WTC11 (cell line): Measurements from ENCODE around the gene KIRREL2. TPM values are rescaled to one million over a fixed set of nuclear protein-coding genes. Genes with fewer than 3 reads are reported as not detected.
A peak's percentile ranks its signal among the peaks of the same experiment; 100 is the strongest.

ENCODE experiments used
- ATAC-seq: fragments of 200-7000 bp; cut with Tn5 transposase; 2 replicates; pipeline ENCODE4 v1.10.0; 2021; ENCODE audit warnings: mild to moderate bottlenecking, moderate library complexity
- CTCF ChIA-PET: fragments of 300-600 bp; sonication (Branson Sonifier 250); formaldehyde crosslinking; loops from one replicate; lab custom pipeline; 2021; ENCODE audit warnings: antibody characterized with exemption; lab: Charles Lee
- POLR2A ChIA-PET: fragments of 350-600 bp; sonication (Branson Sonifier 250); formaldehyde crosslinking; loops from one replicate; lab custom pipeline; 2021; ENCODE audit warnings: antibody characterized with exemption; lab: Charles Lee
- DNase-seq: peaks from one replicate; pipeline ENCODE4 v3.0.0; 2021; ENCODE audit warnings: low spot score
- H3K27ac Mint-ChIP-seq: 2 replicates; pipeline ENCODE4 v1.8.0; 2021; ENCODE audit warnings: mixed read lengths
- H3K27me3 Mint-ChIP-seq: 2 replicates; pipeline ENCODE4 v1.8.0; 2021; ENCODE audit warnings: low read depth, mild to moderate bottlenecking, moderate library complexity, mixed read lengths
- H3K36me3 Mint-ChIP-seq: 2 replicates; pipeline ENCODE4 v1.8.0; 2021; ENCODE audit warnings: mixed read lengths
- H3K4me1 Mint-ChIP-seq: 2 replicates; pipeline ENCODE4 v1.8.0; 2022; ENCODE audit warnings: mixed read lengths
- H3K4me3 Mint-ChIP-seq: 2 replicates; pipeline ENCODE4 v1.8.0; 2021; ENCODE audit warnings: mild to moderate bottlenecking, moderate library complexity, mixed read lengths
- H3K9me3 Mint-ChIP-seq: 2 replicates; pipeline ENCODE4 v1.8.0; 2021; ENCODE audit warnings: mixed read lengths
- CTCF ChIP-seq: fragments of 200-600 bp; IDR thresholded peaks from 2 replicates; pipeline ENCODE4 v1.8.0; 2022; ENCODE audit warnings: antibody characterized with exemption
- IRF1 ChIP-seq: sonication (generic); formaldehyde crosslinking; IDR thresholded peaks from 2 replicates; pipeline ENCODE4 v1.8.0; 2023; ENCODE audit warnings: missing genetic modification reagents
- NFYB ChIP-seq: sonication (generic); formaldehyde crosslinking; conservative IDR thresholded peaks from 2 replicates; pipeline ENCODE4 v1.8.0; 2022; ENCODE audit warnings: low read depth, missing genetic modification reagents
- NR1H2 ChIP-seq: sonication (generic); formaldehyde crosslinking; IDR thresholded peaks from 2 replicates; pipeline ENCODE4 v1.9.0; 2021; ENCODE audit warnings: mild to moderate bottlenecking, moderate library complexity, missing genetic modification reagents
- SMAD4 ChIP-seq: sonication (generic); formaldehyde crosslinking; IDR thresholded peaks from 2 replicates; pipeline ENCODE4 v1.8.0; 2022; ENCODE audit warnings: mild to moderate bottlenecking, missing genetic modification reagents
- TCF7 ChIP-seq: sonication (generic); formaldehyde crosslinking; IDR thresholded peaks from 2 replicates; pipeline ENCODE4 v1.8.0; 2022; ENCODE audit warnings: mild to moderate bottlenecking, low read depth, missing genetic modification reagents, moderate library complexity
- USF1 ChIP-seq: sonication (generic); formaldehyde crosslinking; IDR thresholded peaks from 2 replicates; pipeline ENCODE4 v1.8.0; 2022; ENCODE audit warnings: mild to moderate bottlenecking, missing genetic modification reagents
- ZMAT4 ChIP-seq: fragments of 250-450 bp; sonication (Bioruptor Pico); IDR thresholded peaks from 2 replicates; pipeline ENCODE4 v1.9.0; 2021; ENCODE audit warnings: mild to moderate bottlenecking
- ZNF121 ChIP-seq: sonication (generic); formaldehyde crosslinking; IDR thresholded peaks from 2 replicates; pipeline ENCODE4 v1.8.0; 2023; ENCODE audit warnings: missing genetic modification reagents
- total RNA-seq: library from RNA; stranded (reverse); gene quantifications from 3 replicates; pipeline ENCODE4 v1.2.3, GENCODE V29; 2021
- TF ChIP-seq, protein P1 (sequence below): sonication (generic); formaldehyde crosslinking; IDR thresholded peaks from 2 replicates; pipeline ENCODE4 v1.8.1; 2023; ENCODE audit warnings: mild to moderate bottlenecking, missing genetic modification reagents
- TF ChIP-seq, protein P2 (sequence below): sonication (generic); formaldehyde crosslinking; IDR thresholded peaks from 2 replicates; pipeline ENCODE4 v1.8.1; 2023; ENCODE audit warnings: mild to moderate bottlenecking, missing genetic modification reagents, borderline replicate concordance
- TF ChIP-seq, protein P3 (sequence below): sonication (generic); formaldehyde crosslinking; IDR thresholded peaks from 2 replicates; pipeline ENCODE4 v1.8.0; 2022; ENCODE audit warnings: mild to moderate bottlenecking, missing genetic modification reagents

The KIRREL2 gene
- total RNA-seq, 1 experiment from 2014 or later, result 4.7 TPM

DNA sequence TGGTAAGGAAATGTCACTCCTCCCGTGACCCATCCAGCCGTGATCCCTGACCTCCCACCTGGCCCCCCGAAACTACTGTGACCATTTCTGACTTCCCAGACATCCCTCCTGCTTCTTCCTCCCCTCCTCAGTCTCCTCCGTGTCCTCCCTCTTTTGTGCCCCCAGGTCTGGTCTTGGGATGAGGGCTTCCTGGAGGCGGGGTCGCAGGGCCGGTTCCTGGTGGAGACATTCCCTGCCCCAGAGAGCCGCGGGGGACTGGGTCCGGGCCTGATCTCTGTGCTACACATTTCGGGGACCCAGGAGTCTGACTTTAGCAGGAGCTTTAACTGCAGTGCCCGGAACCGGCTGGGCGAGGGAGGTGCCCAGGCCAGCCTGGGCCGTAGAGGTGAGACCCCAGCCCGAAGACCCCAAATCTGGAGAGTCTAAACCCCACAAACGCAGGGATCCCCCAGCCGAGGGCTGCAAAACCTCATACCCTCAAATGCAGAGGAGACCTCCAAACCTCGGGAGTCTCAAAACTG is 5.0 kb downstream of the KIRREL2 start:
- Mint-ChIP-seq H3K36me3 (no peaks in the 10 kb centered on the region), H3K27me3 (peaks cover 100% of the 10 kb centered on the region), H3K4me1 (peaks cover 15% of the 10 kb centered on the region), H3K27ac (no peak overlapping the region), H3K9me3 (no peaks in the 10 kb centered on the region), H3K4me3 (peak overlapping the region; percentile 83)
- no peak for ATAC-seq
- CTCF ChIA-PET, result interaction anchor here (0.8 to 3.2 kb wide), 16 partner anchors 8 to 266 kb away, joined by 3 to 36 read pairs (median 4); partner anchors contain the start of genes APLP1, LIN37, PSENEN and U2AF1L4
- no peak for DNase-seq
- TF ChIP-seq ZMAT4 (CRISPR knock-in tag) (no peak), IRF1 (CRISPR knock-in tag) (no peak), TCF7 (no peak), CTCF (no peak), ZNF121 (CRISPR knock-in tag) (no peak), USF1 (CRISPR knock-in tag) (no peak), NR1H2 (no peak)
- TF ChIP-seq, protein P1, sequence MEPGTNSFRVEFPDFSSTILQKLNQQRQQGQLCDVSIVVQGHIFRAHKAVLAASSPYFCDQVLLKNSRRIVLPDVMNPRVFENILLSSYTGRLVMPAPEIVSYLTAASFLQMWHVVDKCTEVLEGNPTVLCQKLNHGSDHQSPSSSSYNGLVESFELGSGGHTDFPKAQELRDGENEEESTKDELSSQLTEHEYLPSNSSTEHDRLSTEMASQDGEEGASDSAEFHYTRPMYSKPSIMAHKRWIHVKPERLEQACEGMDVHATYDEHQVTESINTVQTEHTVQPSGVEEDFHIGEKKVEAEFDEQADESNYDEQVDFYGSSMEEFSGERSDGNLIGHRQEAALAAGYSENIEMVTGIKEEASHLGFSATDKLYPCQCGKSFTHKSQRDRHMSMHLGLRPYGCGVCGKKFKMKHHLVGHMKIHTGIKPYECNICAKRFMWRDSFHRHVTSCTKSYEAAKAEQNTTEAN (CRISPR knock-in tag), result no peak
- POLR2A ChIA-PET, result interaction anchor here (1.0 to 1.2 kb wide), 2 partner anchors 8 to 18 kb away, joined by 4 to 12 read pairs; no protein-coding TSS in a partner anchor

DNA sequence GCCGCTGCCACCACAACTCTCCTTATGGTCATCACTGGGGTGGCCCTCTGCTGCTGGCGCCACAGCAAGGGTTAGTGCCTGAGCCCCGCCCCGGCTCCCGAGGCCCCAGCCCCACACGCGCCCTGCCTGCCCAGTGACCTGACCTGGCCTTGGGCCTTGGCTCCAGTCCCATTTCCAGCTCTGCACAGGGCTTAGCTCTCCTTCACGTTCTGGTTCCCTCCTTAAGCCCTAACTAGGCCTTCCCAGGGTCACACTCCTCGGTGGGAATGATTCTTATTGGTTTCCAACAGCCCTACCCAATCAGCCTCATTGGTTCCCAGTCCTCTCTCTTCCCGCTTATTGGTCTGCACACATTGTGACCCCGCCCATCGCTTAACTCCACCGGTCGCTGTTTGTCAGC is 5.8 kb downstream of the KIRREL2 start:
- H3K4me1 Mint-ChIP-seq, result peaks cover 13% of the 10 kb centered on the region
- no peak for TF ChIP-seq SMAD4 (CRISPR knock-in tag)
- peak; percentile 73 for TF ChIP-seq NFYB
- TF ChIP-seq, protein P2, sequence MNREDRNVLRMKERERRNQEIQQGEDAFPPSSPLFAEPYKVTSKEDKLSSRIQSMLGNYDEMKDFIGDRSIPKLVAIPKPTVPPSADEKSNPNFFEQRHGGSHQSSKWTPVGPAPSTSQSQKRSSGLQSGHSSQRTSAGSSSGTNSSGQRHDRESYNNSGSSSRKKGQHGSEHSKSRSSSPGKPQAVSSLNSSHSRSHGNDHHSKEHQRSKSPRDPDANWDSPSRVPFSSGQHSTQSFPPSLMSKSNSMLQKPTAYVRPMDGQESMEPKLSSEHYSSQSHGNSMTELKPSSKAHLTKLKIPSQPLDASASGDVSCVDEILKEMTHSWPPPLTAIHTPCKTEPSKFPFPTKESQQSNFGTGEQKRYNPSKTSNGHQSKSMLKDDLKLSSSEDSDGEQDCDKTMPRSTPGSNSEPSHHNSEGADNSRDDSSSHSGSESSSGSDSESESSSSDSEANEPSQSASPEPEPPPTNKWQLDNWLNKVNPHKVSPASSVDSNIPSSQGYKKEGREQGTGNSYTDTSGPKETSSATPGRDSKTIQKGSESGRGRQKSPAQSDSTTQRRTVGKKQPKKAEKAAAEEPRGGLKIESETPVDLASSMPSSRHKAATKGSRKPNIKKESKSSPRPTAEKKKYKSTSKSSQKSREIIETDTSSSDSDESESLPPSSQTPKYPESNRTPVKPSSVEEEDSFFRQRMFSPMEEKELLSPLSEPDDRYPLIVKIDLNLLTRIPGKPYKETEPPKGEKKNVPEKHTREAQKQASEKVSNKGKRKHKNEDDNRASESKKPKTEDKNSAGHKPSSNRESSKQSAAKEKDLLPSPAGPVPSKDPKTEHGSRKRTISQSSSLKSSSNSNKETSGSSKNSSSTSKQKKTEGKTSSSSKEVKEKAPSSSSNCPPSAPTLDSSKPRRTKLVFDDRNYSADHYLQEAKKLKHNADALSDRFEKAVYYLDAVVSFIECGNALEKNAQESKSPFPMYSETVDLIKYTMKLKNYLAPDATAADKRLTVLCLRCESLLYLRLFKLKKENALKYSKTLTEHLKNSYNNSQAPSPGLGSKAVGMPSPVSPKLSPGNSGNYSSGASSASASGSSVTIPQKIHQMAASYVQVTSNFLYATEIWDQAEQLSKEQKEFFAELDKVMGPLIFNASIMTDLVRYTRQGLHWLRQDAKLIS (CRISPR knock-in tag), result no peak
- TF ChIP-seq, protein P3, sequence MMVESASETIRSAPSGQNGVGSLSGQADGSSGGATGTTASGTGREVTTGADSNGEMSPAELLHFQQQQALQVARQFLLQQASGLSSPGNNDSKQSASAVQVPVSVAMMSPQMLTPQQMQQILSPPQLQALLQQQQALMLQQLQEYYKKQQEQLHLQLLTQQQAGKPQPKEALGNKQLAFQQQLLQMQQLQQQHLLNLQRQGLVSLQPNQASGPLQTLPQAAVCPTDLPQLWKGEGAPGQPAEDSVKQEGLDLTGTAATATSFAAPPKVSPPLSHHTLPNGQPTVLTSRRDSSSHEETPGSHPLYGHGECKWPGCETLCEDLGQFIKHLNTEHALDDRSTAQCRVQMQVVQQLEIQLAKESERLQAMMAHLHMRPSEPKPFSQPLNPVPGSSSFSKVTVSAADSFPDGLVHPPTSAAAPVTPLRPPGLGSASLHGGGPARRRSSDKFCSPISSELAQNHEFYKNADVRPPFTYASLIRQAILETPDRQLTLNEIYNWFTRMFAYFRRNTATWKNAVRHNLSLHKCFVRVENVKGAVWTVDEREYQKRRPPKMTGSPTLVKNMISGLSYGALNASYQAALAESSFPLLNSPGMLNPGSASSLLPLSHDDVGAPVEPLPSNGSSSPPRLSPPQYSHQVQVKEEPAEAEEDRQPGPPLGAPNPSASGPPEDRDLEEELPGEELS (CRISPR knock-in tag), result no peak
- no peaks in the 10 kb centered on the region for H3K9me3 Mint-ChIP-seq
- no peak overlapping the region for H3K27ac Mint-ChIP-seq
- H3K4me3 Mint-ChIP-seq, result peak overlapping the region; percentile 14; the same call in 1 of the 2 replicates
- DNase-seq (no peak), ATAC-seq (no peak)
- H3K27me3 Mint-ChIP-seq, result peaks cover 100% of the 10 kb centered on the region
- ChIA-PET CTCF (no interaction called here), POLR2A (no interaction called here)
- no peaks in the 10 kb centered on the region for H3K36me3 Mint-ChIP-seq
